Bronchial epithelial cell (primary cell): ENCODE measurements around the gene LPIN3. TPM values are rescaled to one million over a fixed set of nuclear protein-coding genes. Genes with fewer than 3 reads are reported as not detected.
A peak's percentile ranks its signal among the peaks of the same experiment; 100 is the strongest.

Experiments
- DNase-seq: peaks from one replicate; pipeline ENCODE4 v3.0.0-alpha.2; 2010; ENCODE audit warnings: low read depth
- FAIRE-seq: peaks from 2 replicates; lab custom pipeline; 2011; peaks lifted over from hg19 to GRCh38; lab: Jason Lieb, UNC
- H3K27me3 ChIP-seq: 2 replicates; pipeline ENCODE4 v1.5.1; 2011; ENCODE audit warnings: low read length; ENCODE audit not compliant: control insufficient read depth, insufficient read depth
- H3K36me3 ChIP-seq: 2 replicates; pipeline ENCODE4 v1.5.1; 2011; ENCODE audit warnings: low read length; ENCODE audit not compliant: control insufficient read depth, insufficient read depth
- H3K4me3 ChIP-seq: 2 replicates; pipeline ENCODE4 v1.5.1; 2011; ENCODE audit warnings: mild to moderate bottlenecking, low read depth, low read length, control low read depth
- CTCF ChIP-seq: IDR thresholded peaks from 2 replicates; pipeline ENCODE4 v1.5.1; 2011; ENCODE audit warnings: mild to moderate bottlenecking, moderate library complexity, low read length, control low read depth, inconsistent platforms; ENCODE audit not compliant: insufficient read depth, severe bottlenecking
- total RNA-seq: library from RNA; depleted of rRNA; stranded (reverse); fragments of >200 nt; gene quantifications from 2 replicates; pipeline ENCODE4 v1.2.1, GENCODE V29; 2014

The LPIN3 gene
- total RNA-seq, 1 donor from 2014 or later, result 3.9 TPM

DNA sequence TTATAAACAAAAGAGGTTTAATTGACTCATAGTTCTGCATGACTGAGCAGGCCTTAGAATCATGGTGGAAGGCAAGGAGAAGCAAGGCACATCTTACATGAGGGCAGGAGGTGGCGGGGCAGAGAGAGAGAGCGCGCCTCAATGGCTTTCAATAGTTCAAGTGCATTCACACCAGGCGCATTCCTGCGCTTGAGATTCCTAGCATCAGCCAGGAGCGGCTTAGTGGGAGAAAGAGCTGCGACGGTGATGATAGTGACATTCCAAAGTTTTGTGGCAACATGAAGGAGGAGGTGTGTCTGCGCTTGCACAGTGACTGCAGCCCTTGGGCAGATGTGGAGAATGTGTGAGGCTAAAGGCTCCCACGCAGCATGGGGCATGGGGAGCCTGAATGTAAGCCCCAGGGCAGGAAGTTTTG, 51.0 kb downstream of the LPIN3 start:
- Histone ChIP-seq H3K4me3 (no peak overlapping the region), H3K36me3 (no peaks in the 10 kb centered on the region), H3K27me3 (no peaks in the 10 kb centered on the region)
- no peak for TF ChIP-seq CTCF
- DNase-seq, result peak; percentile 76
- no peak for FAIRE-seq

DNA sequence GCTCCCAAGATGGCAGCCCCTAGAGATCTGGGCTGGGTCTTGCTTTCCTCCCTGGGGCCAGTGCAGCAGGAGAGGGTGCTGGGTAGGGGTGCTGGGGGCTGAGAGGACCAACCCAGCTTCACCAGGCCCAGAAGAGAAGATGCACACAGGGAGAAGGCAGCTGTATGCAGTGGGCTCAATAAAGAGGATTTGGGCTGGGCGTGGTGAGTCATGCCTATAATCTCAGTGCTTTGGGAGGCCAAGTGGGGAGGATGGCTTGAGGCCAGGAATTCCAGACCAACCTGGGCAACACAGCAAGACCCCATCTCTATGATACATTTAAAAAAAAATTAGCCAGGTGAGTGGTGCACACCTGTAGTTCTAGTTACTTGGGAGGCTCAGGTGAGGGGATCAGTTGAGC, 51.7 kb downstream of the LPIN3 start:
- H3K36me3 ChIP-seq, result no peaks in the 10 kb centered on the region
- H3K27me3 ChIP-seq, result no peaks in the 10 kb centered on the region
- TF ChIP-seq CTCF, result no peak
- no peak overlapping the region for H3K4me3 ChIP-seq
- no peak for FAIRE-seq
- DNase-seq, result no peak

DNA sequence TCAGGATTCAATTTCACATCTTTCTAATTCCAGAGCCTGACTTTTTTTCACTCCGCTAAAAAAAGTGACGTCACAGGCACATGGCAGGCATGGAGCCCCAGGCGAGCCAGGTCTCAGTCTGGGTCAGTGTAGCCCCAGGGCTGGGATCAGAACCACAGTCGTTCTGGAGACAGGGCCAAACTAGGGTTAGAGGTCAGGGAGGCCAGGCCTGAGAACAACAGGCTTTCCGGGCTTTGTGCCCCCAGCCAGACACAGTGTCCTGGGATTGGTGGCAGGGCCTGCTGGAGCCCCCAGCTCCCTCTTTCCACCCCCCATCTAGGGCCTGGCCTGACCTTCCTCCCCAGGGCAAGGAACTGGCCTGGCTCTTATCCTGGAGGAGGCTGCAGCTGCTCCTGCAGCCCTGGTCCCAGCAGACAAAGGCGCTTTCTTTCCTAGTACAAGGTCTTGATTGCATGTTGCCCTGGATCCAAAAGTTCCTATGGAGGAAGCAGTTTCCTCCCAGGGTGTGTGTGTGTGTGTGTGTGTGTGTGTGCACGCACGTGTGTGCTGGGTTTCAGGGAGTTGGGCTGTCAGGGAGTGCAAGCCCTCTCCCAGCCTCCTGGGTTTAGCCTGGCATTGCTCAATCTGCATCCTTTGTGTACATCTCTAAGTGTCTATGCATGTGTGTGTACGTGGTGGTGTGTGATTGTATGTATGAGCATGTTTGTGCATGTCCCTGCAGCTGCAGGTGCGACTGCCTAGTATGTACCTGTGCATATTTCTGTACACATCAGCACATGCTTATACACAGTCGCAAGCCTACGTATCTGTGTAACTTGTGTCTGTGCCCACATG, 52.5 kb downstream of the LPIN3 start:
- no peaks in the 10 kb centered on the region for H3K27me3 ChIP-seq
- TF ChIP-seq CTCF, result no peak
- DNase-seq, result peak; percentile 48

DNA sequence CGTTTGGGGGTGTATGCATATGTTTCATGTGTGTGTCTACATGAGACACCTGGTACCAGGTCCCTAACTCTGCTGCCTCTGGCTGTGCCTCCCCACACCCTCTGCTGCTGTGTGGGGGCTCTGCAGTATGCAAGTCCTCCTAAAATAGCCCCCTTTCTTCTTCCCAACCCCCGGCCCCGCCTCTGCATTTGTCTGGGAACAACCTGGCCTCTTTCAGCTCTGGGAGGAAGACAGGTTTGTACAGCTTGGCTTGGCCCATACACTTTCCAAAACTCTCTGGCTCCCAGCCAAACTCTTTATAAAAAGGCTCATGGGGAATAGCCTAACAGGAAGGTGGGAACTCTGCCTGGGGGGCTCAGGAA, 53.1 kb downstream of the LPIN3 start:
- no peak for DNase-seq
- FAIRE-seq, result no peak
- no peak for TF ChIP-seq CTCF
- H3K27me3 ChIP-seq, result no peaks in the 10 kb centered on the region
- no peaks in the 10 kb centered on the region for H3K36me3 ChIP-seq
- H3K4me3 ChIP-seq, result no peak overlapping the region

More for the DNA sequence above, 52.5 kb downstream of the LPIN3 start:
- Histone ChIP-seq H3K36me3 (no peaks in the 10 kb centered on the region), H3K4me3 (no peak overlapping the region)
- peak; percentile 40 for FAIRE-seq

GRCh38 chr20:41394081-41394480, 53.5 kb downstream of the LPIN3 start:
- Histone ChIP-seq H3K27me3 (no peaks in the 10 kb centered on the region), H3K36me3 (no peaks in the 10 kb centered on the region), H3K4me3 (no peak overlapping the region)
- DNase-seq (no peak), FAIRE-seq (no peak)
- no peak for TF ChIP-seq CTCF
